HG03095 (cell line): ENCODE measurements around the gene RTEL1.

Source experiments
- ATAC-seq: cut with Tn5 transposase; IDR thresholded peaks from one replicate; pipeline ENCODE4 v1.9.1; 2021; ENCODE audit warnings: moderate library complexity; ENCODE audit not compliant: unreplicated experiment

The RTEL1 gene

DNA sequence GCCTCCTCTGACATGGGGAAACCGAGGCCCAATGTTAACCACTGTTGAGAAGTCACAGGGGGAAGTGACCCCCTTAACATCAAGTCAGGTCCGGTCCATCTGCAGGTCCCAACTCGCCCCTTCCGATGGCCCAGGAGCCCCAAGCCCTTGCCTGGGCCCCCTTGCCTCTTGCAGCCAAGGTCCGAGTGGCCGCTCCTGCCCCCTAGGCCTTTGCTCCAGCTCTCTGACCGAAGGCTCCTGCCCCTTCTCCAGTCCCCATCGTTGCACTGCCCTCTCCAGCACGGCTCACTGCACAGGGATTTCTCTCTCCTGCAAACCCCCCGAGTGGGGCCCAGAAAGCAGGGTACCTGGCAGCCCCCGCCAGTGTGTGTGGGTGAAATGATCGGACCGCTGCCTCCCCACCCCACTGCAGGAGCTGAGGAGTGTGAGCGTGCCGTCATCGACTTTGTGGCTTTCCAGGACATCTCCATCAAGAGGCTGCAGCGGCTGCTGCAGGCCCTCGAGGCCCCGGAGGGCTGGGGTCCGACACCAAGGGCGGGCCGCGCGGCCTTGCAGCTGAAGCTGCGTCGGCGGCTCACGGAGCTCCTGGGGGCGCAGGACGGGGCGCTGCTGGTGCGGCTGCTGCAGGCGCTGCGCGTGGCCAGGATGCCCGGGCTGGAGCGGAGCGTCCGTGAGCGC lies 39.9 kb downstream of the RTEL1 start:
- ATAC-seq = no peak

DNA sequence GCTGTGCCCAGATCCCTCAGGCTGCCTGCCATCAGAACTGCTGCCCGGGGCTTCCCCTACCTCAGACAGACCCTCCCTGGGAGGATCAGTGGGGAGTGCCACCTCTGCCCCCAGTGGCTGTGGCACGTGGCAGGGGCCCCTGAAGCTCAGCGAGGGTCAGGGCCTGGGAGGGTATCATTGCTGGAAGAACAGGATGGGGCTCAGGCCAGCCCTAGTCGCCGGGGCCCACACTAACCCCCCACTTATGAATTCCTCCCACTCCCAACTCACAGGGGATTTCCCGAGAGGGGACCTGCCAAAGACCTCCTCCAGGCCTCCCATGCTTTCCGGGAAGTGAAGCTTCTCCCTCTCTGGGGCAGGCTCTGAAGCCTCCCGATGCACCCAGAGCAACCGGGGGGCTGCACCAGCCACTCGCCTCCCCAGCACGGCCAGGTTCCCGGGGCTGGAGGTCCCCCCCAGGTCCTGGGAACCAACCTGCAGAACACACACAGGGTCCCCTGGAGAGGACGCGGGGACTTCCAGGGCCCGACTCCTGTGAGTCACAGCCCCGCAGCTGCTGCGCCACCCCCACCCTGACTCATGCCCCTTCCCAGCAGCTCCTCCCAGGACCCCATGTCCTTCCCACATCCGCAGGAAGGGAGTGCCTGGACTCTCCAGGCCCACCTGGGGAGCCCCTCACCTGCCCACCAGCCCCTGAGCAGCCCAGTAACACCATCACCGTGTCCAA lies 40.8 kb downstream of the RTEL1 start:
- no peak for ATAC-seq

DNA sequence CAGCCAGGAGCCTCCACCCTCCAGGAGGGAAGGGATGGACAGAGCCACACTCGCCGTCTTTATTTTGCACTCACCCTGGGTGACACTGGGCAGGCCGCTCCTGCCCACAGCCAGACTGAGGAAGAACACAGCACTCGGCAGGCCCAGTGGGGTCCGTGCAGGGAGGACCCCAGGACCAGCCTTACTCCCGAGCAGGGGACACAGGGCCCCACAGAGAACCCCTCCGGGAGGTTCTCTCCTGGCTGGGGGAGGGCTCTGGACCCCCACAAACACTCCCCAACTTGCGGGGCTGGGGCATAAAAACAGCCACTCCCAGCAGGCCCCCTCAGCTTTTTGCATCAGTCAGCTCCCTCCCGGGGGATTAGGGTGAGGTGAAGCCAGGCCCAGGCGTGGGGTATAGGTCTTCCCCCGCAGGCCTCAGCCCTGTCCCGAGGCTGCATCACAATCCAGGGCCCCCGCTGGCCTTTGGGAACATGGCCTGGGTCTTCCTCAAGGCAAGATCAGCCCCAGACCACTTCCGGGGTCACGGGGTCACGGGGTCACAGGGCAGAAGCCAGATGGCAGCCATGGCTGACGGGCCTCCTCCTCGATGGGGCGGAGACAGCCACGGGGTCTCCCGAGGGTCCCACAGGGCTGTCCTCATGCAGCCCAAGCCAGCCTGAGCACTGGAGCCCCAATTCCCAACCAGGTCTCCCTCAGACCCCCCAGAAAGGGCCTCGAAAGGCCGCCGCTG lies 41.5 kb downstream of the RTEL1 start:
- ATAC-seq = no peak

DNA sequence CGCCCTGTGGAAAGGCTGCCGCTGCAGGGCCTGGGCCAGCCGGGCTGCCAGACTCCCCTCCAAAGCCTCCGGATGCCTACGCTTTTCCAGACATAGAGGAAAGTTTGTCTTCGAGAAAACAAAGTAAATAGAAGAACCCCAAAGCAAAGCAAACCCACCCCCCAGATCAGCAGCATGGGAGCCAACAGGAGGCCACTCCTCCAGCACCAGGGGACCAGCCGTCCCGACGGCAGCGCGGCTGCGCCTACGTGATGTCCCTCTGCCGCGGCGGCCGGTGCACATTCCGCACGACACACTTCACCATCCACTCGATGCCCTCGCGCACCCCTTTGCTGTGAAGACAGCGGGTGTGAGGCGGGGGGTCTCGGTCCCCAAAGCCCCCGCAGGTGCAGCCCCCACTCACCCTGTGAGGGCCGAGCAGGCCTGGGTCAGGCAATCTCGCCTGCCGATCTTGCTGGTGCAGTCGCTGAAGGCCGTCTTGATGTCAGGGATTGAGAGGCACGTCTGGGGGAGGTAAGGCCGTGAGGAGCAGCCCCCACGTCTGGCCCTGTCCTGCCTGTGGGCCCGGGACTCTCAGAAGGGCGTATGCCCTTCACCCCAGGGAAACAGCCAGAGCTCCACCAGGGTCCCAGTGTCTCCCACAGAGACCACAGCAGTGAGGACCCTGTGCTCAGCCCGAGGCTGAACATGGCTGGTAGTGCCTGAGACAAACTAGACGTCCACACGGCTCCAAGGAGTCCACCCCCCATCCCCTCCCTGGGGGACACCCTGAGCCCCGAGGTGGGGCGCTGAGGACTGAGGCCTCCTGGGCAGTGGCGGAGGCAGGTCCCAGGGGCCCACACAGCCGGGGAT lies 42.3 kb downstream of the RTEL1 start:
- no peak for ATAC-seq

DNA sequence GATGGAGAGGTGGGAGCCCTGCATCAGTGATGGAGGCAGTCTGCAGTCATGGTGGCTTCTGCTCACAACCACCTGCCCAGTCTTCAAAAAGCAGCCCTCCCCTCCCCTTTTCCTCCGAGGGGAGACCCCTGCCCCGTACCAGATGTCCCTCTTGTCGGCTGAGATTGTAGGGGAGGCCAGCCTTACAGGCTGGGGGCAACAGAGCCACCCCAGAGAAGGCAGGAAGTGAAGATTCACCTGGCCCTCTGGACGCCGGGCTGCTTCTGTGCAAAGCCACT lies 42.9 kb downstream of the RTEL1 start:
- no peak for ATAC-seq

DNA sequence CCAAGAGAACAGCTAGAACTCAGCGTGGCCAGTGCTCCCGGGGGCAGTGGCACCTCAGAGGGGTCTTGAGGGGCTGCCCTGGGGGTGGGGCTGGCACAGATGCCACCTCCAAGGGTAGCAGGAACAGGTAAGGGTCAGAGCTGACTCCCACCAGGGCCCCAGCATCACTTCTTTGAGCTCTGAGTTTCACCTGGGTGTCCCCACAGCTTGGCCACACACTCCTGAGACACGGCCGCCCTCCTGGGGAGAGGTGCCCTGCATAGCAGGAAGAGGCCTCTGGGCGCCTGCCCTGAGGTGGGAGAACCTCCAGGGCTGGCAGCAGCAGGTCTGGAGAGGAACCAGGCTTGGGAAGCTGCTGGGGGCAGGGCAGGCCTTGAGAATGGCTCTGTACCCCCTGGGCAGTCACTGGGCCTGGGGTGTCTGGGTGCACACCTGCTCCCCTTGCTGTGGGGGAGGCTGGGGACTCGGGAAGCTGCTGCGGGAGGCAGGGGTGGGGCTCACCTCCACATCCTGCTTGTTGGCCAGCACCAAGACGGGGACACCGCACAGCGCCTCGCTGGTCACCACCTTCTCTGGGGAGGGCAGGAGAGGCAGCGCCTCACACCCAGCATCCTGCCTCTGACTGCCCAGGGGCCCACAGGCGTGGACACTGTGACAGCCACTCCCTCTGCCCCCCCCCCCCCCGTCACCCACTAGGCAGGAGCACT lies 43.4 kb downstream of the RTEL1 start:
- no peak for ATAC-seq

DNA sequence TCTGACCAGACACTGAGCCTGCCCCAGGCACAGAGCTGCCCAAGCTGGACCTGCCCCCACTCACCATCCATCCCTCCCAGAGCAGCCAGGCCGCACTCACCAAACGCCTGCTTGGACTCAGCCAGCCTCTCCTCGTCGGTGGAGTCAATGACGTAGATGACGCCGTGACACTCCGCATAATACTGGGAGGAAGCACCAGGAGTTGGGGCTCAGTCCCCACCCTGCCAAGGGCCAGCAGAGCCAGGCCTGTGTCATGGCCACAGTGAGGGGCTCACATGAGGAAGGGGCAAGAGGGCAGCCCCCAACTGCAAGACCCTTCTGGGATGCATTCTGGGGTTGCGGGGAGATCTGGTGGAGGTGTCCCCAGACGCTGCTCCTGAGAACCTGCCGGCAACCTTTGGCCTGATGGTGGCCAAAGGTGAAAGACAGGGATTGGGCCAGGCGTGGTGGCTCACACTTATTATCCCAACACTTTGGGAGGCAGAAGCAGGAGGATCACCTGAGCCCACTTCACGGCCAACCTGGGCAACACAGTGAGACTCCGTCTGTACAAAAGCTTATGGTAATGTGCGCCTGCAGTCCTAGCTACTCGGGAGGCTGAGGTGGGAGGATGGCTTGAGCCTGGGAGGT lies 44.0 kb downstream of the RTEL1 start:
- no peak for ATAC-seq

DNA sequence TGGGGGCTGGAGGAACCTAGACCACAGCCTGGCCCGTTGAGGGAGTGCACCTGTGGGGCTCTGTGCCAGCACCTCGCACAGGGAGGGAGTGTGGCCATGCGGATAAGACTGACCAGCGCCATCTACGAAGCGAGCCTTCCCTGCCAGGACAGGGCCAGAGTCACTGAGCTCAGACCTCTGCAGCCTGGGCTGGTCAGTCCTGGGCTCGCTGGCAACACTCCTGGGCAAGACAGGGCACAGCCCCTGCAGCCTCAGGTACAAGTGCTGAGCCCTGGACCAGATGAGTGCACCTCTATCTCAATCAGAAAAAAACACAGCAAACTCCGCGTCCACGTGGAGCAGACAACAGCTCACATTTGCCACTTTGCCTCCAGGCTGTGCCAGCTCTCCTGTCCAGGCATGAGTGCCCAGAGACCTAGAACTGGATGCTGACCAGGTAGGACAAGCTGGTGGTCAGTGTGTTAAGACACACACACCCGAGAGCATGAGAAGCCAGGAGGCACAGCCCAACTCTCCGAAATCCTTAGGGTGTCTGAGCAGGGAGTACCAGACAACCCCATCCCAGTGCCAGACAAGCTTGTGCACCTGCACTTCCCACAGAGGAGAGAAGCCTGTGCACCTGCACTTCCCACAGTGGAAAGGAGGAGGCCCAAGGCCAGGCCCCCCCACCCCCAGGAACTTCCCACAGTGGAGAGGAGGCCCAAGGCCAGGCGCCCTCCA lies 44.8 kb downstream of the RTEL1 start:
- ATAC-seq = no peak

DNA sequence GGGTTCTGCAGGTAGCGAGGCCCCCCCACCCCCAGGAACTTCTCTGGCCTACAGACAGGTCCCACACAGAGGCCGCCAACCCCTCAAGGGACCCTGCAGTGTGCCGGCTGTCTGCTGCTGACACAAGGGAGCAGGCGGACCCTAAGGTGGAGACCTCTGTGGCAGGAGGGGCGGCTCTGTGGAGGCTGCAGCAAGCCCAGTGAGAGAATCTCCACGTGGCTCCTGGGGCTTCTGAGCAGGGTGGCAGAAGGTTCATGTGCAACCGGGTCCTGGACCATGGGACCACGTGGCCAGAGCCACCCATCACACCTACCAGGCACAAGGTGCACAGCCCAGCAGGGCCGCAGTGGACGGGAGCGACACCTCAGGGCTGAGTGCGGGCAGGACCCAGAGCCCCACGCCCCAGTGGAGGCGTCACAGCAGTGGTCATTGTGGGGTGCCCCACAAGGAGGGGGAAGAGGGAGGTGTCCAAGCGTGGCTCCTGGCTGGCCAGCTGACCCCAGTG lies 45.4 kb downstream of the RTEL1 start:
- ATAC-seq = no peak

DNA sequence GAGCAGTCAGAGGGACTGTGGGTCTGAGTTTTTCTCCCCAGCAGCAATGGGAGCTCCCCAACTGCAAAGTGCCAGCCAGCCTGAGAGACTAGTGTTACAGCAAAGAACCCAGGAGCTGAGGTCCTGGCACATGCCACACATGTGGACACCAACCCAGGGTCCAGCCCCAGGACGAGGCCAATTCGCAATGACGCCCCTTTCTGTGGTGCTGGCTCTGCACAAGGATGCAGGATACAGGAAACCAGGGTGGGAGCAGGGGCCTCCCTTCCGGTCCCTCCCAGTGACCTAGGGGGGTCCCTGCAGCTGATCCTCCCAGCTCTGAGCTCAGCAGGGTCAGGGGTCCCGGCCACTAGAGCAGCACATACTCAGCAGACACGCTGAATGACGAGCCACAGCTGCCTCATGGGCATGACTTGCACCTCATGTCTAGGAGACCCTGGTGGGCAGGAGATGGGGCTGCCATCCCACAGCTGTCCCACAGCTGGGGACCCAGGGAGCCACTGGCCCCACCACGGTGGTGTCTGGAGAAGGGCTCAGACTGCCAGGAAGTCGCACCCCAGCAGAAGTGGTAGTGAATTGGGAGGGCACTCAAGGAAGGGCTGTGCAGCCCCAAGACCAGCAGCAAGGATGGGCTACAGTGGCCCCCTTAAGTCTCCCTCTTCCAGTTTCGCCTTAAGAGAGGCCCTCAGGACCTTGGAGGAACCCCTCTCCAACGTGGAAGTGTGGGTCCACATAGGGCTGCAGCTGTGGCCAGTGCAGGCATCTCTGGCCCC lies 46.0 kb downstream of the RTEL1 start:
- ATAC-seq = no peak

DNA sequence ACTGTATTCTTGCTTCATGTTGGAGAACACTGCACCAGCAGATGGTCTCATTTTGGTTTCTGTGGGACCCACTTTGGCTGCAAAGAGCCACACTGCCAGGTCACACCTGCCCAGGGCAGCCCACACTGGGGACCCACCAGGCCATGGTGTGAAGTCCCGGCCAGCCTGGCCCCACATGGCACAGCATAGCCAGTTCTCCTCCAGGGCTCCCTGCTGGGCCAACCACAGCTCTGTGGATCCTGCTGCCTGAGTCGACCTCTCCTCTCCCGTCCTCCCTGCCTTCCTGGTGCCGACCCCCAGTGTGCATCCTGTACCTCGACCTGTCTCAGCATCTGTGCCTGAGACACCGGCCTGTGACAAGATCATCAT lies 46.6 kb downstream of the RTEL1 start:
- no peak for ATAC-seq

DNA sequence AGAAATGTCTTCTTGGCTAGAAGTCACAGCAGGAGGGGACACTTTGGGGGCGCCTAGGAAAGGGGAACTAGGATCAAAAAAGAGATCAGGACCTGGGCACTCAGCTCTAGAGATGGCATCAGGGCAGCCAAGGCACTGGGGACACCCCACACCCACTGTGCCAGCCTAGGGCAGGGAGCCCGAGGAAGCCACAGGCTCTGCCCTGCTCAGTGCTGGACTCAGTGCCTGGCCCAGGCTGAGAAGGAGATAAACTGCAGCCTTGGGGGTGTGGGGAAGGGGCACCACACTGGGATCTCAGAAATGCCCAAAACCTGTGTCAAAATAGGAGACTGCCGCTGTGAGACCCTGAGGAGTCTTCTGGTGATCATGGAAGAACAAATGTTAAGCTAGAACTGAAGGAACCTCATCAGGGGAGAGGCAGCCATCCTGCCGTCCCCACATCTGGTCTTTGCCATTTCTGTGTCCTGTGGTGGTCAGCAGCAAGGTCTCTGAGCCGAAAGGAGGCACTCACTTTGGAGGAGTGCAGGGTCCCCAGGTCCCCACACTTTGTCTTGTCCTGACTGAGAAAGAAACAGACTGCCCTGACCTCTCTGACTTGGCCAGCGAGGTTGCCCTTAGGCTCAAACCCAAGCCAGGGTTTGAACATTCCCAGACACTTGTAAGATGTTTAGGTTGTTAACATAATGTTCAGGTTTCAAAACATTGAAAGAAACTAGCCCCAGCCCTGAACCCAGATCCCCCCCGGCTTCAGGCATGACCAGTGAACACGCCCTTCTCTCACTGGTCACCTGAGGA lies 47.3 kb downstream of the RTEL1 start:
- no peak for ATAC-seq

DNA sequence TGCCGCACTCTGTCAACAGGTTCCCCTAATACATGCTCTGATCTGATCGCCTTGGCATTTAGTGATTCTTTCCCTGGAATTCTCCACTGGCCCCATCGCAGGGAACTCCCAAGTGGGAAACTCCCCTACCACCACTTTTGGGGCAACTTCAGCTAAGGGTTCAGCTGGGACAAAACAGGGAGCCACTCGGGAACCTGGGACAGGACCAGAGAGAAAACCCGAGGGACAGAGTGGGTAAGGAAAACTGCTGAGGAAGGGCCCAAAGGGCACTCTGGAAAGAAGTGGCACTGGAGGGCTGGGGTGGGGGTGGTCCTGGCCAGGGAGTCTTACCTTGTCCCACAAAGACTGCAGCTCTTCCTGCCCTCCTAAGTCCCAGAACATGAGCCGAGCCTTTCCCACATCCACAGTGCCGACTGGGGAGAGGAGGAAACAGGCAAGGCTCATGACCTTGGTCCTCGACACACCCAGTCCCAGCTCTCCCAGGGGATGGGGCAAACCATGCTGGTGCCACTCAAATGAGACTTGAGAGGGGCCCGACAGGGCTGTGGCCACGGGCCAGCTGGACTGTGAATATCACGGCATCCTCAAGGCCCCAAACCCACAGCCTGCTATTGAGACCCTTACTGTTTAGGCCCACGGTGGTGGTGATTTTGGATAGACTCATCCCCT lies 48.0 kb downstream of the RTEL1 start:
- no peak for ATAC-seq

DNA sequence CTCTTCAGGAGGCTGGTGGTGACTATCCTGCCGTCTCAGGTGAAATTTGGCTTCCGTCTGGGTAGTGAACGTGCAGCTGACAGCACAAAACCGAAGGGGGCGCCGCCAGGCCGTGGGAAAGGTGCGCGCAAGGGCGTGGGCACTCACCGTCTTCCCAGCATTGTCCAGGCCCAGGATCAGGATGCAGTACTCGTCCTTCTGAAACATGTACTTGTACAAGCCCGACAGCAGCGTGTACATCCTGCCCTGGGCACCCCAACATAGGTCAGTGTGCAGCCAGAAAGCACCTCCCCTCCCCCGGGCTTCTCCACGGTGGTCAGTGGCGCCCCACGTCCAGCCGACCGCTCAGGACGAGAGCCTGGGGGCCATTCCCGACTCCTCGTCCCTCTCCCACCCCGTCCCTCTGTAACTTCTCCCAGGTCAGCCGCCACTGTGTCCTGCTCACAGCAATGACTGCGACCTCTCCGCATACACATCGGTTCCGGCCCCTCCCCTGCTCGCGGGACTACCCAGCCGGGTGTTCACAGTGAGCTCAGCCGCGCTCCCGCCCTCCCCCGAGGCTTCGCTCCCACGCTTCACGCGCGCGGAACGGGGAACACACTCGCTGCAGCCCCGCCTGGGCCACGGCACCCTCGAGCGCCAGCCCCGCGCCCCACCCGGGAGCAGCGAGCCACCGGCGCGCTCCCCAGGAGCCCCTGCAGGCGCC lies 48.9 kb downstream of the RTEL1 start:
- ATAC-seq = no peak

DNA sequence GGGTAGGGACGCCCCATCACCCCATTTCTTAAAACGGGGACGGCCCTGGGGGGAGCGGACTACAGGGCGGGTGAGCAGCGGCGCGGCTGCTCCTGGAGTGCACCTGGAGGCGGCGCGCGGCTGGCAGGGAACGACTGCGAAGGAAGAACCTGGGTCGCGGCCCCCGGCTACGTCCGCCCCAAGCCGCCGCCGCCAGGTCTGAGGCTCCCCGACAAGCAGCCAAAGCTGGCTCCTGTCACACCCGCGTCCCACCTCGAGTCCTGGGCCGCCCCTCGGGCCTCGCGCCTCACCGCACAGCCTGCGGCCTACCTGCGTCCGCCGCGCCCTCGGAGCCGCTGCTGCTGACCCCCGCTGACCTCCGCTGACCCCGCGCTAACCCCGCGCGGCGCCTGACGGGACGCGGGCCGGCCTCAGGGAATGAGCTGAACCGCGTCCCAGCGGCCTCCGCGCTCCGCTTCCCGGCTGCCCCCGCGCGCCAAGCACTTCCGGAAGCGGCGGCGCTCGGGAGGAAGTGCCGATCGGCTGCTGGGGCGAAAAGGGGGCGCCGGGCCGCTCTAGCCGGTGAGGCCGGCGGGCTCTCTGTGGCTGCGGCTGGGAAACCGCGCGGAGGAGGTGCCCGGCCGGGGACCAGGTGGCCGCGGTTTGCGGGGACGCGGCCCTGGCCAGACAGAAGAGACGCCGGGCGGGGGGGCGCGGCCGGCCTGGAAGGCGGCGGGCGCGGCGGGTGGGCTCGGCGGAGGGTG lies 49.6 kb downstream of the RTEL1 start, which contains the start of the genes ARFRP1 and ZGPAT:
ARFRP1 (minus strand) TSS at position 419 of the 743 bp plus-strand sequence. CDS start 885 bp downstream, outside the sequence.
ZGPAT (plus strand) TSS at position 482 of the 743 bp plus-strand sequence. CDS start 542 bp downstream, outside the sequence.
- peak; percentile 59 for ATAC-seq
